Type B pancreatic cell (in vitro differentiated cells): Measurements from ENCODE around the gene DVL1. TPM values are rescaled to one million over a fixed set of nuclear protein-coding genes. Genes with fewer than 3 reads are reported as not detected.

Experiments
- DNase-seq: peaks from one replicate; pipeline ENCODE4 v3.0.0; 2021; ENCODE audit warnings: mixed read lengths; ENCODE audit not compliant: unreplicated experiment; ENCODE audit errors: extremely low spot score
- H3K27ac Mint-ChIP-seq: 2 replicates; pipeline ENCODE4 v1.8.0; 2021; ENCODE audit warnings: mild to moderate bottlenecking, mixed read lengths
- H3K27me3 Mint-ChIP-seq: 2 replicates; pipeline ENCODE4 v1.8.0; 2021; ENCODE audit warnings: mixed read lengths
- H3K36me3 Mint-ChIP-seq: 2 replicates; pipeline ENCODE4 v1.8.0; 2021; ENCODE audit warnings: mixed read lengths
- H3K4me1 Mint-ChIP-seq: one replicate; pipeline ENCODE4 v1.8.0; 2021; ENCODE audit warnings: mixed read lengths; ENCODE audit not compliant: unreplicated experiment
- H3K4me3 Mint-ChIP-seq: 2 replicates; pipeline ENCODE4 v1.8.0; 2021; ENCODE audit warnings: mild to moderate bottlenecking, mixed read lengths
- H3K9me3 Mint-ChIP-seq: 2 replicates; pipeline ENCODE4 v1.8.0; 2021; ENCODE audit warnings: mixed read lengths
- CTCF ChIP-seq: fragments of 200-600 bp; sonication (generic); conservative IDR thresholded peaks from 2 replicates; pipeline ENCODE4 v1.5.0; 2021; ENCODE audit warnings: antibody characterized with exemption, mild to moderate bottlenecking
- total RNA-seq: library from RNA; stranded (reverse); gene quantifications from 2 replicates; pipeline ENCODE4 v1.2.1, GENCODE V29; 2021; ENCODE audit warnings: low replicate concordance

Gene DVL1
- total RNA-seq, 1 donor from 2014 or later: 62.8 TPM

GRCh38 chr1:1315435-1315954, 33.7 kb downstream of the DVL1 start:
- no peak for DNase-seq
- H3K36me3 Mint-ChIP-seq: peaks cover 3% of the 10 kb centered on the region
- no peak overlapping the region for H3K4me3 Mint-ChIP-seq
- H3K4me1 Mint-ChIP-seq: no peaks in the 10 kb centered on the region
- H3K27me3 Mint-ChIP-seq: no peaks in the 10 kb centered on the region
- no peak overlapping the region for H3K27ac Mint-ChIP-seq
- H3K9me3 Mint-ChIP-seq: no peaks in the 10 kb centered on the region
- no peak for TF ChIP-seq CTCF

GRCh38 chr1:1314678-1315335, 34.4 kb downstream of the DVL1 start:
- TF ChIP-seq CTCF: no peak
- H3K4me1 Mint-ChIP-seq: no peaks in the 10 kb centered on the region
- no peak for DNase-seq
- no peak overlapping the region for H3K27ac Mint-ChIP-seq
- H3K9me3 Mint-ChIP-seq: no peaks in the 10 kb centered on the region
- no peaks in the 10 kb centered on the region for H3K27me3 Mint-ChIP-seq
- H3K36me3 Mint-ChIP-seq: peaks cover 3% of the 10 kb centered on the region
- no peak overlapping the region for H3K4me3 Mint-ChIP-seq

- no peak for TF ChIP-seq CTCF
- Mint-ChIP-seq H3K4me3 (no peak overlapping the region), H3K27ac (no peak overlapping the region), H3K4me1 (no peaks in the 10 kb centered on the region), H3K36me3 (peaks cover 3% of the 10 kb centered on the region), H3K9me3 (no peaks in the 10 kb centered on the region), H3K27me3 (no peaks in the 10 kb centered on the region)
- no peak for DNase-seq
Observed at GRCh38 chr1:1314237-1314586, 35.0 kb downstream of the DVL1 start.

- no peak for DNase-seq
- H3K36me3 Mint-ChIP-seq: peaks cover 3% of the 10 kb centered on the region
- H3K4me1 Mint-ChIP-seq: no peaks in the 10 kb centered on the region
- H3K9me3 Mint-ChIP-seq: no peaks in the 10 kb centered on the region
- no peak for TF ChIP-seq CTCF
- H3K4me3 Mint-ChIP-seq: no peak overlapping the region
- H3K27ac Mint-ChIP-seq: no peak overlapping the region
- no peaks in the 10 kb centered on the region for H3K27me3 Mint-ChIP-seq
Observed at GRCh38 chr1:1313500-1314236, 35.5 kb downstream of the DVL1 start.

GRCh38 chr1:1312450-1313314, 36.5 kb downstream of the DVL1 start:
- Mint-ChIP-seq H3K4me1 (no peaks in the 10 kb centered on the region), H3K36me3 (peaks cover 3% of the 10 kb centered on the region), H3K9me3 (no peaks in the 10 kb centered on the region), H3K27ac (no peak overlapping the region), H3K27me3 (no peaks in the 10 kb centered on the region), H3K4me3 (no peak overlapping the region)
- DNase-seq: no peak
- TF ChIP-seq CTCF: no peak
